HG03457 (cell line): ENCODE data around the gene BTRC.

Source experiments
- ATAC-seq: cut with Tn5 transposase; IDR thresholded peaks from one replicate; pipeline ENCODE4 v1.9.1; 2021; ENCODE audit warnings: moderate number of reproducible peaks; ENCODE audit not compliant: unreplicated experiment

Gene BTRC

GRCh38 chr10:101513733-101514132, 159.8 kb downstream of the BTRC start:
- ATAC-seq: no peak

GRCh38 chr10:101525848-101526247, 171.9 kb downstream of the BTRC start:
- ATAC-seq: no peak

DNA sequence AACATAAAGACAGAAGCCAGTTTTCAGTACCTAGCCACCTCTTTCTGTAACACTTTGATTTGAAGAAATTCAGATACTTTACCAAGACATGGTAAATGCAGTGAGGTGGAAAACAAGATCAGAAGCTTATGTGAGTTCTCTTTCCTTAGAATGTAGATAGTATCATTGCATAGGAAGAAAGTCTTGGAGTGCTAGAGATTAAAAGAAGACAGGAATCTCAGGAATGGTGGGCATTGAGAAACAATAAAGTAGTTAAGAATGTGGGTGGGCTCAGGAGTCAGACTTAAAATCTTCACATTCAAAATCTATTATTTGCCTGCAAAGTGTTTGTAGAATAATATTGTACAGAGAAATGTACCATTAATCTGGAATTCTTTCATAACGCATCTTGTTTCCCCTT, 175.2 kb downstream of the BTRC start:
- ATAC-seq: no peak

GRCh38 chr10:101529725-101530553, 176.0 kb downstream of the BTRC start:
- no peak for ATAC-seq

- ATAC-seq: no peak
These were observed 182.0 kb downstream of the BTRC start for GRCh38 chr10:101535949-101536348.

DNA sequence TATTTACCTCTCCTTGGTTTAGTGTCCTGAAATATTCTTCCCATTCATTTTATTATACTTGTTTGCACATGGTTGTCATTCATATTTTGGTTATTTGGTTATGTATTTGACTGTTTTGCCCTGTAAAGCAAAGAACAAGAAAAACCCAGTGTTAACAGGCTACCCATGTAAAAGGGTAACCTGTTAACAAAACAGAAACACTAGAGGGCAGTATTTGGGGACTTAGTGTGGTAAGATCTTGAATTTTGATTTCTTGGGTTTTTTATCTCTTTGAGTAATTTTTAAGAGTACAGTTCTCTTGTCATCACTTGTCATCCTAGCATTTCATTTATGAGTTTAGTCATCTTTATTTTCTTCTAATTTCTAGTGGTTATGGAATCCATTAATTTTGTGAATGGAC, 182.8 kb downstream of the BTRC start:
- ATAC-seq: no peak

DNA sequence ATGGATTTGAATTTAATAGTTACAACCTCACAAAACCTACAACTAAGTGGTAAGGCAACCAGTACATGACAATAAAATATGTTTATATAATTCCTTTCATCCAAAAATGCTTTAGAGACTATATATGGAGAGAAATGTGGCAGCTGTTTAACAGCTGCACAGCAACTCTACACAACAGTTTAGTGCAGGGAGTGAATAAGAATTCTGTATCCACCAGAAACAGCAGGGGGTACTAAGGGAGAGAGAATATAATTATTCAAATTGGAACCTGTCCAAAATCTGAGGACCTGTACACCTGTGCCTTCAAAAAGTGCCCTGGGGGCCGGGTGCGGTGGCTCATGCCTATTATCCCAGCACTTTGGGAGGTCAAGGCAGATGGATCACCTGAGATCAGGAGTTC, 184.5 kb downstream of the BTRC start:
- ATAC-seq: no peak

DNA sequence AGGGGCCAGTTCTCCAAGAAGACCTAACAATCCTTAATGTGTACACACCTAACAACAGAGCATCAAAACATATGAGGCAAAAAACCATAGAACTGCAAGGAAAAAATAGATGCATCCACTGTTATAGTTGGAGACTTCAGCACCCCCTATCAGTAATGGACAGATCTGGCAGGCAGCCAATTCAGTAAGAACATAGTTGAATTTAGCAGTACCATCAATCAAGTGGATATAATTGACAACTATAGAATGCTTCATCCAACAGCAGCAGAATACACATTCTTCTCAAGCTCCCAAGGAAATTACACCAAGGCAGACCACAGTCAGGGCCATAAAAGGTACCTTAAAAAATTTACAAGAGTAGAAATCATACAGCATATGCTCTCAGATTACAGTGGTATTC, 191.9 kb downstream of the BTRC start:
- ATAC-seq: no peak

DNA sequence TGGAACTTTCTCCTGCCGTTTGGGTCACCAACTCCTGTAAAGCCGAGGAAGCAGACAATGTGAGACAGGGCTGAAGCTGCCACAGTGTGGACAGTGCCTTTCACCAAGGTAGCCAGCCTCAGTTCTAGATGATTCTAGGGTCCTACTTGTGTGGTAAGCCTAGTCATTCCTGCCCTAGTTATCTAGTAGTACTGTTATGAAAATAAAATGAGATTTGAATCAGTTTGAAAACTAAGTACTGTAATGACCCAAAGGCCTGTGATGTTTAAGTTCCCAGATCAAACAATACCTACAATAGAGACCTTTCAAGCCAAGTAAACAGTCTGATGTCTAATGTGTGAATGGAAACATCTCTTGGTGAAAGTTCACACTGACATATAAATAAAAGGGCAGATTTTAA, 197.0 kb downstream of the BTRC start:
- no peak for ATAC-seq

DNA sequence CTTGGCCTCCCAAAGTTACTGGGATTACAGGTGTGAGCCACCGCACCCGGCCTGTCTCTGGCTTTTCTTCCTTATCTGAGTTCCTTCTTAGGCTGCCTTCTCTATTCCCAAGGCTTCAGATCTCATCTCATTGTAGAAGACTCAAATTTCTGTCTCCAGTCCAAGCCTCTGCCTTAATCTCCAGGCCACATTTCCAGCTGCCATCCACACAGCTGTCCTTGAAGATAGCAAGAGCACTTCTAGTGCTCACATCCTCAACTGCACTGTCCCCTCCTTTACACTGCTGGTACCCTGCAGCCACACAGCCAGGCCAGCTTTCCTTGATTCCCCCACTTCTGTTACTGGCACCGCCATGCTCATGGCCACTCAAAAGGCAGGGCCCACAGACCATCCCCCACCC, 198.5 kb downstream of the BTRC start:
- ATAC-seq: no peak

DNA sequence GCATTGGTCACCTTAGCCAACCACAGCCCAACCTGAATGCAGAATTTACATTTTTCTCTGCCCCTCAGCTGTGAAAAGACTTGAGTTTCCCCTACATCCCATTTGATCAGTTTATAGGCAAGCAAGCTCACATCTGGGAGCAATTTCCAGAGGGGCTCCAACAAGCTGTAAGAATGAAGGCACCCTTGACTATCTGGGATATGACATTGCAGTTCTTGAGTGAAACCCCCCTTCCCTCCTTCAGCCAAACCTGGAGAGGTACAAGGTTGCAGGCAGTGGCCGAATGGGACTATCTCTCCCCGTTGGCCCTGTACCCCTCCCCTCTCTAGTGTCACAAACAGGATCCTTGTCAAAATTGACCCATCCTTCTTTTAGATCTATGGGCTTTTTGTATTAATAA, 203.6 kb downstream of the BTRC start:
- no peak for ATAC-seq

DNA sequence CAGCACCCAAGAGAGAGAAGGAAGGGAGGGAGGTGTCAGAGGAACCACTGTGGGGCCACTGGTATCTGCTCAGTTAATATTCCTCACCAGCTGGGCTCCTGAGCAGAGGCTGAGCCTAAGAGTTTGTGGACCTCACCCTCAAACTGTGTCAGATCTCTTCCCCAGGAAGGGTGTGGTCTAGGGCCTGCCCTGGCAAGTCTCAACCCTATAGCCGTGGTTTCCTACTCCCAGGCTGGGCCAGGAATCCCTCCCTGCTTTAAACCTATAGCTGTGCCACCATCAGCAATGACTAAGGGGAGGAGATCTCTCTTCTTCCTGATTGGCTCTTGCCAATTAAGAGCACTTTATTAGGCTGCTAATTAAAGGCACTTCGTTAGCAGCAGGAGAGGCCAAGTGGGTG, 204.2 kb downstream of the BTRC start:
- ATAC-seq: no peak

- ATAC-seq: no peak
These were observed 205.0 kb downstream of the BTRC start for GRCh38 chr10:101558671-101559595.

DNA sequence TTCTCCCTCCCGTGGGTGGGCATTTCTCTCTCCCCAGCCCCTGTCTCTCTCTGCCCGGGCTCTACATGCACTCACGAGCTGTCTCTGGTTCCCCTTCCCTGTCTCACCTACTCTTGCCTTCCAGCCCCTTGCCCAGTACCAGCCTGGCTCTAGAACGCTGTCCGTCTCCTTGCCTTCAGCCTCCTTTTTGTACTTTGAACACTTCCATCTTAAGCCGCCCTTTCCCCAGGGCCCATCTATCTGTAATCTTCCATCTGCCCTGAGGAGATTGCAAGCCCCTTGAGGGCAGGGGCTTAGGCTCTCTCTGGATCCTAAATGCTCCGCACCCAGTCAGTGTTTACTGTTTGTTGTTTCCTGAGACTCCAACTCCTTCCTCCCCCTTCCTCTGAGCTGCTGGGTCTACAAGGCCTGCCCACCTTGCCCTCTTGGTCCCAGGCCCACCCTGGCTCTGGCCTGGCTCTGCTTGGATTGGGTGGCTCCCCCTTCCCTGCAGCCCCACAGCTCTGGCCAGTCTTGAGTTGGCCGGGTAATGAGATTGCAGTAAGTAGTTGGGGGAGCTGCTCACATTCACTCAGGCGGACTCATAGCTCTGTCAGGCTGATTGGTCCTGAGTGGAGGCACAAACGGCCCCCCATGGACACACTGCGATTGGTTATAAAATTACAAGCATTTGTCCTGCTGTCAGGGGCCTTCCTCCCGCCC, 205.8 kb downstream of the BTRC start:
- ATAC-seq: no peak

DNA sequence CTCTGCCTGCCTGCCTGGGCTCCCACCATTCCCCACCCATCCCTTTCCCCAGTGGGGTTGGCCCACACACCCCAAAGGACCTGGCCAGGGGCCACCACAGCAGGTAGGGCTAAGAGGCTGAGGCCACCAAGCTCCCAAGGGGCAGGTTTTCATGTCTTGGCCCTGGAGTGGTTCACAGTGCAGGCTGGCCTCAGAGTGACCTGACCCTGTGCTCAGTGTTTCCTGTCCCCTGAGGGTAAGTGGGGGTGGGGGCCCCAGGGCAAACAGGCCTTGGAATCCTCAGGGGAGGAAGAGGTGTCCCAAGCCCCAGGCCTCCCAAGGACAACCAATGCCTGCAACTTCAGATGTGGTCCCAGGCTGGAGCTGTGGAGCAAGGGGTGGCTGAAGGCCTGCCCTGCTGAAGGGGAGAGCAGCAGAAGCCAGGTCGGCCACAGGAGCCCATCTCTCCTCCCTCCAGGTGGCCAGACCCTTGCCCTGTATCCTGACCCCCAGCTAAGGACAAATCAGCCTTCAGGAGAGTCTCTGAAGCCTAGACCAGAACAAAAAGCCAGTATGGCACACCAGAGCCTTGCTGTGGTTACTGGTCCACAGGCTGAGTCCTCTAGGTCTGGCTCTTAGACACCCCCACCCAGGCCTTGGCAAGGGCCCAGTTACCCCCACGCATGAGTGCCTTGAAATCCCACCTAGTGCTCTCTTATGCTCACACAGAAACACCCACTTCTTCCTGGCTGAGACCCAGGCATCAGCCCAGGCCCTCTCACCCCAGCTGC, 206.5 kb downstream of the BTRC start:
- no peak for ATAC-seq

- ATAC-seq: no peak
These were observed 207.3 kb downstream of the BTRC start for GRCh38 chr10:101561068-101561915.

GRCh38 chr10:101562231-101562630, 208.3 kb downstream of the BTRC start:
- ATAC-seq: no peak

GRCh38 chr10:101563007-101563406, 209.0 kb downstream of the BTRC start:
- ATAC-seq: no peak

GRCh38 chr10:101563497-101564040, 209.6 kb downstream of the BTRC start:
- ATAC-seq: no peak
